IMR-90 (cell line): ENCODE measurements around the gene TLR3. TPM values are rescaled to one million over a fixed set of nuclear protein-coding genes. Genes with fewer than 3 reads are reported as not detected.

Experiments used
- ATAC-seq: fragments of 200-7000 bp; cut with Tn5 transposase; 2 replicates; pipeline ENCODE4 v1.9.1; 2020; ENCODE audit warnings: low read depth, mild to moderate bottlenecking, moderate library complexity
- BruUV-seq: library from RNA; stranded (reverse); fragments of 400-500 nt; replicated peaks from 2 replicates; lab custom pipeline; 2021; lab: Mats Ljungman, UMichigan
- CTCF ChIA-PET: fragments of 300-600 bp; formaldehyde crosslinking; extraction: SDS; loops from one replicate; lab custom pipeline; 2021; ENCODE audit warnings: antibody characterized with exemption; lab: Yijun Ruan, JAX
- POLR2A ChIA-PET: fragments of 300-600 bp; sonication (Branson Sonifier 250); formaldehyde crosslinking; loops from one replicate; lab custom pipeline; 2022; ENCODE audit warnings: antibody characterized with exemption; ENCODE audit not compliant: unreplicated experiment; lab: Charles Lee
- DNase-seq: peaks from one replicate; pipeline ENCODE4 v3.0.0; 2013
- H2AFZ ChIP-seq: replicated peaks from 2 replicates; pipeline ENCODE3; 2013; ENCODE audit warnings: low read length, mild to moderate bottlenecking; ENCODE audit not compliant: poor library complexity
- H2AK5ac ChIP-seq: 2 replicates; pipeline ENCODE4 v1.6.1; 2013; ENCODE audit warnings: low read depth, low read length, inconsistent platforms
- H2AK9ac ChIP-seq: replicated peaks from 2 replicates; pipeline ENCODE3; 2013; ENCODE audit warnings: mild to moderate bottlenecking, low read depth, low read length, moderate library complexity; ENCODE audit not compliant: poor library complexity
- H2BK120ac ChIP-seq: 2 replicates; pipeline ENCODE4 v1.6.1; 2013; ENCODE audit warnings: low read depth, low read length, inconsistent platforms
- H2BK15ac ChIP-seq: 3 replicates; pipeline ENCODE4 v1.6.1; 2013; ENCODE audit warnings: low read depth, low read length, inconsistent platforms
- H2BK20ac ChIP-seq: 2 replicates; pipeline ENCODE4 v1.6.1; 2013; ENCODE audit warnings: low read depth, mild to moderate bottlenecking, inconsistent platforms, low read length, moderate library complexity
- H2BK5ac ChIP-seq: 2 replicates; pipeline ENCODE4 v1.6.1; 2013; ENCODE audit warnings: mild to moderate bottlenecking, low read depth, low read length, inconsistent platforms; ENCODE audit not compliant: poor library complexity, severe bottlenecking
- H3K14ac ChIP-seq: replicated peaks from 2 replicates; pipeline ENCODE4 v1.6.1; 2013; ENCODE audit warnings: low read depth, low read length, inconsistent platforms
- H3K18ac ChIP-seq: 2 replicates; pipeline ENCODE4 v1.6.1; 2013; ENCODE audit warnings: low read depth, low read length, control low read depth
- H3K23ac ChIP-seq: 2 replicates; pipeline ENCODE4 v1.6.1; 2013; ENCODE audit warnings: low read depth, low read length, inconsistent platforms
- H3K27ac ChIP-seq: 2 replicates; pipeline ENCODE4 v1.5.1; 2013; ENCODE audit warnings: mild to moderate bottlenecking, control low read depth, low read length; ENCODE audit not compliant: insufficient read depth
- H3K27me3 ChIP-seq: 2 replicates; pipeline ENCODE4 v1.6.1; 2013; ENCODE audit warnings: low read length; ENCODE audit not compliant: control insufficient read depth, insufficient read depth
- H3K36me3 ChIP-seq: 2 replicates; pipeline ENCODE4 v1.6.1; 2013; ENCODE audit warnings: low read length, mixed read lengths; ENCODE audit not compliant: control insufficient read depth, insufficient read depth
- H3K4ac ChIP-seq: 2 replicates; pipeline ENCODE4 v1.6.1; 2013; ENCODE audit warnings: low read depth, low read length, inconsistent platforms
- H3K4me1 ChIP-seq: 2 replicates; pipeline ENCODE4 v1.6.1; 2013; ENCODE audit warnings: low read length, mixed read lengths; ENCODE audit not compliant: control insufficient read depth, insufficient read depth
- H3K4me2 ChIP-seq: 2 replicates; pipeline ENCODE4 v1.6.1; 2013; ENCODE audit warnings: low read depth, mild to moderate bottlenecking, control low read depth, low read length, moderate library complexity
- H3K4me3 ChIP-seq: 2 replicates; pipeline ENCODE4 v1.5.1; 2013; ENCODE audit warnings: low read depth, mild to moderate bottlenecking, control low read depth, low read length, moderate library complexity; ENCODE audit not compliant: insufficient read depth
- H3K56ac ChIP-seq: 2 replicates; pipeline ENCODE4 v1.6.1; 2013; ENCODE audit warnings: low read length, inconsistent platforms; ENCODE audit not compliant: insufficient read depth; ENCODE audit errors: extremely low read depth
- H3K79me1 ChIP-seq, 2 experiments: 2 replicates each; pipeline ENCODE4 v1.6.1; 2013; ENCODE audit warnings: low read length in 2 of 2, inconsistent platforms in 1 of 2, low read depth in 1 of 2
- H3K9ac ChIP-seq: 2 replicates; pipeline ENCODE4 v1.6.1; 2013; ENCODE audit warnings: low read depth, low read length, control low read depth
- H3K9me1 ChIP-seq: 2 replicates; pipeline ENCODE4 v1.6.1; 2013; ENCODE audit warnings: low read length, inconsistent platforms; ENCODE audit not compliant: insufficient read depth
- H3K9me3 ChIP-seq: 2 replicates; pipeline ENCODE4 v1.6.1; 2013; ENCODE audit warnings: low read length; ENCODE audit not compliant: control insufficient read depth, insufficient read depth
- H4K20me1 ChIP-seq: 2 replicates; pipeline ENCODE4 v1.6.1; 2013; ENCODE audit warnings: low read length, inconsistent platforms; ENCODE audit not compliant: insufficient read depth
- H4K5ac ChIP-seq: 2 replicates; pipeline ENCODE4 v1.6.1; 2013; ENCODE audit warnings: mild to moderate bottlenecking, low read depth, low read length, control low read depth
- H4K8ac ChIP-seq, 2 experiments: 2 replicates each; pipeline ENCODE4 v1.6.1; 2013; ENCODE audit warnings: low read depth in 2 of 2, low read length in 2 of 2, control low read depth in 1 of 2, inconsistent platforms in 1 of 2
- H4K91ac ChIP-seq: 2 replicates; pipeline ENCODE4 v1.6.1; 2013; ENCODE audit warnings: low read depth, low read length, inconsistent platforms; ENCODE audit not compliant: insufficient read depth
- MAFK ChIP-seq: IDR thresholded peaks from 2 replicates; pipeline ENCODE4 v1.6.1; 2012; ENCODE audit warnings: low read depth, low read length, improper control_type of control experiment
- MAZ ChIP-seq: IDR thresholded peaks from 2 replicates; pipeline ENCODE4 v1.6.1; 2012; ENCODE audit warnings: low read depth, mild to moderate bottlenecking, low read length, improper control_type of control experiment, moderate library complexity, borderline replicate concordance
- NFE2L2 ChIP-seq: fragments of 150-350 bp; IDR thresholded peaks from 2 replicates; pipeline ENCODE4 v1.6.1; 2016; ENCODE audit warnings: low read depth, mild to moderate bottlenecking, low read length
- WGBS, 2 experiments: methylation state at CpG; one replicate each; pipeline versions ENCODE4 v1.1.5 to v1.1.7; 2013; ENCODE audit warnings: missing lambda C conversion rate in 2 of 2; ENCODE audit not compliant: insufficient read length in 1 of 2; ENCODE audit errors: extremely low coverage in 2 of 2; 5-methylcytosine and 5-hydroxymethylcytosine counted together
- dilution Hi-C: fragments of 300-500 bp; cut with HindIII; formaldehyde crosslinking; loops from one replicate; pipeline ENCODE4 v1.14.3; 2018; ENCODE audit warnings: low sequenced_read_pairs; ENCODE audit not compliant: unreplicated experiment
- in situ Hi-C: fragments of 300-500 bp; cut with MboI; formaldehyde crosslinking; loops from 3 replicates; pipeline ENCODE4 v1.14.3; 2019; ENCODE audit warnings: low sequenced_read_pairs, inconsistent platforms, mixed read lengths
- intact Hi-C: fragments of 100-400 bp; cut with micrococcal nuclease; formaldehyde crosslinking; loops from 2 replicates; pipeline ENCODE4 v1.10.0; 2022
- polyA plus RNA-seq, 3 experiments: library from polyadenylated mRNA; depleted of rRNA; stranded (reverse); fragments of >200 nt; gene quantifications; 2 replicates each; pipeline ENCODE4 v1.2.3, GENCODE V29; 2012; ENCODE audit warnings: low replicate concordance in 1 of 3
- total RNA-seq: library from RNA; depleted of rRNA; stranded (reverse); fragments of >200 nt; gene quantifications from 2 replicates; pipeline ENCODE4 v1.2.3, GENCODE V29; 2012

Gene TLR3
- total and polyA plus RNA-seq, 2 of the 4 experiments (the other 2 are of a cell fraction) = 0.12 to 0.36 TPM

DNA sequence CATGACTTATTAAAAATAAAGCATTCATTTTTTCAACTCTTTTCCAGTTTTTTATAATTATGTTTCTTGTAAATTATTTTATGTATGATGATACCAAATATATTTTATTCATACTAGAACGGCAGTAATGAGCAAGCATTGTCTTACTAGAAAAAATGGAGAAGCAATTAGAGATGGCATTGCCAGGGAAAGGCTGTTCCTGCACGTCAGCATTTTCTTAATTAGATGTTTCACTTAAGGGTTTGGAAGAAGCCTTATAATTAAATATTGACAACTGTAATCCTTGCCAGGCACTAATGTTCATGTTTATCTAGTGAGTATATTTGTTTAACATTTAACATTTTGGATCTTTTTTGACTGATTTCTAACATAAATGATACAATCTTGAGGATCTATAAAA lies 52.1 kb downstream of the TLR3 start:
- ATAC-seq (no peak), DNase-seq (no peak)
- Histone ChIP-seq H3K23ac (no peak overlapping the region), H4K5ac (no peak overlapping the region), H2BK120ac (no peak overlapping the region), H3K9me3 (no peaks in the 10 kb centered on the region), H3K4me2 (no peak overlapping the region), H2BK5ac (no peak overlapping the region), H2BK15ac (no peak overlapping the region), H3K79me1 (no peaks in the 10 kb centered on the region), H2AFZ (no peak overlapping the region), H2AK5ac (no peak overlapping the region), H4K91ac (no peak overlapping the region), H3K4me1 (no peaks in the 10 kb centered on the region), H3K18ac (no peak overlapping the region), H3K56ac (no peak overlapping the region), H4K8ac (no peak overlapping the region), H3K27ac (no peak overlapping the region), H3K9ac (no peak overlapping the region), H4K20me1 (no peaks in the 10 kb centered on the region), H3K4me3 (no peak overlapping the region), H3K14ac (no peak overlapping the region), H3K9me1 (no peaks in the 10 kb centered on the region), H2BK20ac (no peak overlapping the region), H3K27me3 (no peaks in the 10 kb centered on the region), H3K36me3 (no peaks in the 10 kb centered on the region), H2AK9ac (no peak overlapping the region), H3K4ac (no peak overlapping the region)
- BruUV-seq = no TSS peak
- intact Hi-C loops = no loop called here
- dilution Hi-C loops = no loop called here
- CTCF ChIA-PET = no interaction called here
- in situ Hi-C loops = no loop called here
- POLR2A ChIA-PET = no interaction called here
- TF ChIP-seq MAZ (no peak), MAFK (0 out of 2 replicates have a peak, but pooled peaks have one; percentile 15), NFE2L2 (no peak)
- WGBS, 2 experiments = no CpG with 5 or more reads among the region's 2 CpGs
